Ishikawa (cell line): ENCODE data around the gene BUD23.

Source experiments
- CEBPB ChIP-seq: IDR thresholded peaks from 2 replicates; pipeline ENCODE4 v1.6.1; 2012
- CREB1 ChIP-seq: IDR thresholded peaks from 2 replicates; pipeline ENCODE4 v1.6.1; 2012; ENCODE audit warnings: low read depth
- EP300 ChIP-seq: IDR thresholded peaks from 2 replicates; pipeline ENCODE4 v1.6.1; 2012; ENCODE audit warnings: borderline replicate concordance
- FOXM1 ChIP-seq: IDR thresholded peaks from 2 replicates; pipeline ENCODE4 v1.6.1; 2012; ENCODE audit warnings: low read depth, borderline replicate concordance
- NFIC ChIP-seq: IDR thresholded peaks from 2 replicates; pipeline ENCODE4 v1.6.1; 2012
- RAD21 ChIP-seq: IDR thresholded peaks from 2 replicates; pipeline ENCODE4 v1.6.1; 2012; ENCODE audit warnings: low read depth
- TAF1 ChIP-seq: IDR thresholded peaks from 2 replicates; pipeline ENCODE4 v1.6.1; 2012; ENCODE audit warnings: low read depth, mild to moderate bottlenecking
- TCF12 ChIP-seq: IDR thresholded peaks from 2 replicates; pipeline ENCODE4 v1.6.1; 2012; ENCODE audit warnings: low read depth
- YY1 ChIP-seq: IDR thresholded peaks from 2 replicates; pipeline ENCODE4 v1.6.1; 2012; ENCODE audit warnings: low read depth
- ZBTB7A ChIP-seq: IDR thresholded peaks from 2 replicates; pipeline ENCODE4 v1.6.1; 2012; ENCODE audit warnings: low read depth
- TF ChIP-seq, protein P1 (sequence below): IDR thresholded peaks from 2 replicates; pipeline ENCODE4 v1.6.1; 2012; ENCODE audit warnings: low read depth, mild to moderate bottlenecking
- TF ChIP-seq, protein P2 (sequence below): IDR thresholded peaks from 2 replicates; pipeline ENCODE4 v1.6.1; 2012

DNA sequence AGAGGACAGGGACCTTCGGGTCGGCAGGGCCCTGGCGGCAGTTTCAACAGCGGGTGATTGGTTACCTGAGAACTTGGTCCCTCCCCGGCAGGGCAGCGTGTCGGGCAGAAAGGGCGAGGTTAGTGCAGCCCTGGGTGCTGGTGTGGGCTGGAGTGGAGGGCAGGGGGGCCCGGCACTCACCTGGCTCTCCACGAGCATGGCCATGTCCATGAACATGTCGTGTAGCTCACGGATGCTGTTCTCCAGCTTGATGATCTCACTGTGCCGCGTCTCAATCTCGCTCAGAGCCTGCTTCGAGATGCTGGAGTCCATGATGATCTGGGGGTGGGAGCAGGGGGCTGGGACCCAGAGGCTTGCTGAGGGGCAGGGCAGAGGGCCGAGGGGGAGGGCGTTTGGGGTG, 19.3 kb downstream of the BUD23 start:
- TF ChIP-seq, protein P1, sequence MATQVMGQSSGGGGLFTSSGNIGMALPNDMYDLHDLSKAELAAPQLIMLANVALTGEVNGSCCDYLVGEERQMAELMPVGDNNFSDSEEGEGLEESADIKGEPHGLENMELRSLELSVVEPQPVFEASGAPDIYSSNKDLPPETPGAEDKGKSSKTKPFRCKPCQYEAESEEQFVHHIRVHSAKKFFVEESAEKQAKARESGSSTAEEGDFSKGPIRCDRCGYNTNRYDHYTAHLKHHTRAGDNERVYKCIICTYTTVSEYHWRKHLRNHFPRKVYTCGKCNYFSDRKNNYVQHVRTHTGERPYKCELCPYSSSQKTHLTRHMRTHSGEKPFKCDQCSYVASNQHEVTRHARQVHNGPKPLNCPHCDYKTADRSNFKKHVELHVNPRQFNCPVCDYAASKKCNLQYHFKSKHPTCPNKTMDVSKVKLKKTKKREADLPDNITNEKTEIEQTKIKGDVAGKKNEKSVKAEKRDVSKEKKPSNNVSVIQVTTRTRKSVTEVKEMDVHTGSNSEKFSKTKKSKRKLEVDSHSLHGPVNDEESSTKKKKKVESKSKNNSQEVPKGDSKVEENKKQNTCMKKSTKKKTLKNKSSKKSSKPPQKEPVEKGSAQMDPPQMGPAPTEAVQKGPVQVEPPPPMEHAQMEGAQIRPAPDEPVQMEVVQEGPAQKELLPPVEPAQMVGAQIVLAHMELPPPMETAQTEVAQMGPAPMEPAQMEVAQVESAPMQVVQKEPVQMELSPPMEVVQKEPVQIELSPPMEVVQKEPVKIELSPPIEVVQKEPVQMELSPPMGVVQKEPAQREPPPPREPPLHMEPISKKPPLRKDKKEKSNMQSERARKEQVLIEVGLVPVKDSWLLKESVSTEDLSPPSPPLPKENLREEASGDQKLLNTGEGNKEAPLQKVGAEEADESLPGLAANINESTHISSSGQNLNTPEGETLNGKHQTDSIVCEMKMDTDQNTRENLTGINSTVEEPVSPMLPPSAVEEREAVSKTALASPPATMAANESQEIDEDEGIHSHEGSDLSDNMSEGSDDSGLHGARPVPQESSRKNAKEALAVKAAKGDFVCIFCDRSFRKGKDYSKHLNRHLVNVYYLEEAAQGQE = no peak
- TF ChIP-seq, protein P2, sequence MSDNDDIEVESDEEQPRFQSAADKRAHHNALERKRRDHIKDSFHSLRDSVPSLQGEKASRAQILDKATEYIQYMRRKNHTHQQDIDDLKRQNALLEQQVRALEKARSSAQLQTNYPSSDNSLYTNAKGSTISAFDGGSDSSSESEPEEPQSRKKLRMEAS = no peak
- TF ChIP-seq EP300 (no peak), NFIC (no peak), RAD21 (no peak), CREB1 (no peak), TCF12 (no peak), ZBTB7A (no peak), TAF1 (no peak), YY1 (no peak), FOXM1 (no peak), CEBPB (no peak)
